NCI-H1436 treated with DMSO at 0.1 percent for 48 hours (cell line): ENCODE results near the gene EPC2.
"Not testable (repeated sequence)": the region's sequence is repeated elsewhere in the genome, so short reads cannot be mapped to it uniquely, and the experiment has no call there.

ENCODE experiments used
- DNase-seq: peaks from one replicate; lab custom pipeline; 2025; lab: John Stamatoyannopoulos, UW

The EPC2 gene

GRCh38 chr2:148640767-148641166 is 3.8 kb upstream of the EPC2 start:
- no peak for DNase-seq

DNA sequence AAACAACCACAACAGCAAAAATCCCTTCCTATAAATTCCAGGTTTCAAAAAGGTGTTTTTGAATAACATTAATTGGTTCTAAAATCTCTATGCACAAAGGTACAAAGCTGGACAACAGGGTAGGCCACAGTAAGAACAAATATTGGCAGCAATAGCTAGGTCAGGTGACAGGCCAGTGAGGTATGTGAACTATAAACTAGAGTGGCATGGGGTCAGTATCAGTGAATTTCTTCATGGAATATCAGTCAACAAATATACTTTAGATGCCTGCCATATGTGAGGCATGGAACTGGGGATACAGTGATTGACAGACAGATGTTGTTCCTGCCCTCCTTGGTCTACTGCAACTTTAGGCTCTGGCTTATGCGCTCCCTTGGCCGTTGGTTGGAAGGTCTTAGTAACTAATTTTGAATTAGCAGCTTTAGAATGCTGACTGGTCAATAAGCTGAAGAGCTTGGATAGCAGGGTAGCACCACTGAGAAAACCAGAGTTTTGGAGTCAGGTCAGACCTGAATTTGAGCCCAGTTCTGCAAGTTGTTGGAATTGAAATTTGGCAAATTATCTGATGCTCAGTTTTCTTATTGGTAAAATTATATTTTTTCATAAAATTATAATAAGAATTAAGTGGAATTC is 2.3 kb upstream of the EPC2 start:
- DNase-seq, result no peak

DNA sequence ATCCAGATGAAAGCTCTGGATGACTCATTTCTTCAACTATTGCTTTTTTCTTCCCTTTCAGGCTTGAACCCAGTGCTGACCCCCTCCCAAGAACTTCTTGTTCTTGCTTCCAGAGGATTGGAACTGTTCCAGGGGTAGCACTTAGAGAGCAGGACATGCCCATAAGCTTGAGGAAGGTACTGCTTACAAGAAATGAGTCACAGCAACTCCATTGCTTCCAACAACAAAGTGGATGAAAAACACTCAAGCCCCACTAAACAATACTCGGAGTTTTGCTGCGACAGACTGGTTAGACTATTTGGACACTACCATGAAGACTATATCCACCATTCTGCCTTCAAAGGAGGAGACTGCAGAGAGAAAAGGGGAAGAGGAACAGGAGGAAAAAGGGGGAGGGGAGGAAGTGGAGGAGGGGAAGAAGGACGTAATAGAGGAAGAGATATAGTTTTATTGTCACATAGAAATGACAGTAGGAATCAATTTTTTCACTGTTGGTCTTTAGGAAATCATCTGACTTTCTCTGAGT is 1.6 kb upstream of the EPC2 start:
- no peak for DNase-seq

GRCh38 chr2:148643421-148643820 is 1.1 kb upstream of the EPC2 start:
- no peak for DNase-seq

- DNase-seq, result peak; percentile 65
Measured at GRCh38 chr2:148644883-148645538, 460 bp downstream of the EPC2 start.

GRCh38 chr2:148645539-148646230 is 1.1 kb downstream of the EPC2 start:
- DNase-seq, result peak; percentile 58

GRCh38 chr2:148646231-148646559 is 1.6 kb downstream of the EPC2 start:
- no peak for DNase-seq

DNA sequence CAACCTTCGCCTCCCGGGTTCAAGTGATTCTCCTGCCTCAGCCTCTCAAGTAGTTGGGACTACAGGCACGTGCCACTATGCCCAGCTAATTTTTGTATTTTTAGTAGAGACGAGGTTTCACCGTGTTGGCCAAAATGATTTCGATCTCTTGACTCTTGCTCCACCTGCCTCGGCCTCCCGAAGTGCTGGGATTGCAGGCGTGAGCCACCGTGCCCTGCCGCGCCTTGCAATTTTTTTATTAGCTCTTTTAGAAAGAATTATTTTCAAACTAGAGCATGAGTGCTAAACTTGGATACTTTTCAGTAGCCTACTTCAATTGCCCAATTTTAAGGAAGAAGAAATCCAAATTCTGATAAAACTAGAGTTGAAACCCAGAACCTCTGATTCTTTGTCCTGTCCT is 3.2 kb downstream of the EPC2 start:
- DNase-seq, result not testable (repeated sequence)

DNA sequence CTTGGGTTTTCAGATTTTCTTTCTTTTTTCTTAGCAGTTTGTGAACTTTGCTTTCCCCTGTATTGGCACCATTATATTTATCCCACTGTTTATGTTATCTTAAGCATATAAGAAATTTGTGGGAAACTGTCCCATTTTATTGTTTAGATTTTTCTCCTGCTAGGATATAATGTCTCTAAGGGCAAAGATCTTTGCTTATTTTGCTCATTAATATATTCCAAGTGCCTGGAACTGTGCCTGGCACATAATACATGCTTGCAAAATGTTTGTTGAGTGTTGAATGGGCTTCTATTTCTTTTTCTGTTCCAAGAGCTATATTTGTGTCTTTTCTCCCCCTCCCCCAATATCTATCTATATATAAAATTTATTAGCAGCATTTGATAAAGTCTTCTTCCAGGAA is 5.4 kb downstream of the EPC2 start:
- no peak for DNase-seq

- DNase-seq, result no peak
Measured at GRCh38 chr2:148650881-148651280, 6.3 kb downstream of the EPC2 start.

- no peak for DNase-seq
Measured at GRCh38 chr2:148651972-148652371, 7.4 kb downstream of the EPC2 start.

DNA sequence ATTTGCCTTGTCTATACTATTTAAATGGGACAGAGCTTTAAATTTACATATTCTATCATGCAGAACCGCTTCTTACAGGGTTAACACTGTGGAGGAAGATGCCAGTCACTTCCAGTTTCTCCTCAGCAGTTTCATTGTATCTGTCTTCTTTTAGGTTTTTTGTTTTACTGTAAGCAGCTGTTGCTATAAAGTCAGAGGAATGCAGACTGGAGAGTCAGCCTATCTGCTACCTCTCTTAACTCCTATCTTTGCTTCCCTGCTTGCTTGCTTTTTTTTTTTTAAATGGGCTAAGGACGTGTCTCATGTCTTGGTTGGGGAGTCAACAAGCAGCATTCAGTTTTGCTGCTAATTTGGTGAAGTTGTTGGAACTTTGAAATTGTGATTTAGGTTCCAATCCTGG is 8.9 kb downstream of the EPC2 start:
- DNase-seq, result no peak

DNA sequence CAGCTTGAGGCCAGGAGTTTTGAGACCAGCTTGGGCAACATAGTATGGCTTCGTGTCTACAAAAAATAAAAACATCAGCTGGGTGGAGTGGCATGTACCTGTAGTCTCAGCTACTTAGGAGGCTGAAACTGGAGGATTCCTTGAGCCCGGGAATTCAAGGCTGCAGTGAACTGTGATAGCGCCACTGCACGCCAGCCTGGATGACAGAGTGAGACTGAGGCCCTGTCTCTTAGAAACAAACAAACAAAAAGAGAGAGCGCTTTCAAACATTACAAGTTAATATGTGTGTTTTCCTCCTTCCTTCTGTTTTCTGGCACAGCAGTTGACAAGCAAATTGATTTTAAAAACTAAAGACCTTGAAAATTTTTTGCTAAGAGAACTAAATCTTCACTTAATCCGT is 9.9 kb downstream of the EPC2 start:
- DNase-seq, result no peak

DNA sequence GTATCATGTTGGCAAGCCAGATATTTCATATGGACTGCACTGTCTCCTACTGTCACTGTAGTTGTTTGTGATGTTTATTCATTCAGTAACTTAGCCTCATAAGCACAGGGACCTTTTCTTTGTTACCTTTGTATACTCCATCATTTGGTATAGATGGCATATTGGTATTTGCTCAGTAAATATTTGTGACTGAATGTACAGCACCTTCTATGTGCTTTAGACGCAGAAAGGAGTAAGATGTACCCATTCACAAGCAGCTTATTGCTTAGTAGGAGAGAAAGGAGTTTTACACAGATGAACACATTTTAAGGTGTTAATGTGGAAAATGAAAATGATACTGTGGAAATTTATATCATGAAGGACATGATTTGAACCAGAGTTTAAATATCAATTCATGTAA is 12.0 kb downstream of the EPC2 start:
- DNase-seq, result no peak

- DNase-seq, result no peak
Measured at GRCh38 chr2:148658807-148659722, 14.5 kb downstream of the EPC2 start.

- no peak for DNase-seq
Measured at GRCh38 chr2:148660999-148661398, 16.4 kb downstream of the EPC2 start.

DNA sequence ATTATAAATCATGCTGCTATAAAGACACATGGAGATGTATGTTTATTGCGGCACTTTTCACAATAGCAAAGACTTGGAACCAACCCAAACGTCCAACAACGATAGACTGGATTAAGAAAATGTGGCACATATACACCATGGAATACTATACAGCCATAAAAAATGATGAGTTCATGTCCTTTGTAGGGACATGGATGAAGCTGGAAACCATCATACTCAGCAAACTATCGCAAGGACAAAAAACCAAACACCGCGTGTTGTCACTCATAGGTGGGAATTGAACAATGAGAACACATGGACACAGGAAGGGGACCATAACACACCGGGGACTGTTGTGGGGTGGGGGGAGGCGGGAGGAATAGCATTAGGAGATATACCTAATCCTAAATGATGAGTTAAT is 17.8 kb downstream of the EPC2 start:
- not testable (repeated sequence) for DNase-seq

- no peak for DNase-seq
Measured at GRCh38 chr2:148664229-148664628, 19.7 kb downstream of the EPC2 start.

DNA sequence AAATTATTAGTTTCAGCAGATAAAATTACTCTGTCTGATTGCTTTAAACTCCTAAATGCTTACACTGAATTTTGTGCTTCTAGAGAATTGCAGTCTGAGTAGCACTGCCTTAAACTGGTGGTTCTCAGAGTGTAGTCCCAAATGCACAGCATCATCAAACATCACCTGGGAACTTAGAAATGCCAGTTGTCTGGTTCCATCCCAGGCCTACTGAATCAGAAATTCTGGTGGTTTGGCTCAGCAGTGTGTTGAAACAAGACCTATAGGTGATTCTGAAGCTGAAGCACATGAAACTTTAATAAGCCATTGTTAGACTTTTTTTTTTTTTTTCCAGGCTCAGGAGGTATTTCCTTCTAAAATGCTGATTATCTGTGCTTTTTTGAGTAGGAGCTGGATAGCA is 22.0 kb downstream of the EPC2 start:
- DNase-seq, result no peak

- DNase-seq, result no peak
Measured at GRCh38 chr2:148667113-148667836, 22.7 kb downstream of the EPC2 start.

GRCh38 chr2:148670773-148671172 is 26.2 kb downstream of the EPC2 start:
- no peak for DNase-seq
